OCI-LY3 (cell line): ENCODE results near the gene CACNA1C.

Experiments used
- H2AFZ ChIP-seq: fragments of 200-600, 300-600 bp; shearing (Covaris generic); 2 replicates; pipeline ENCODE4 v1.6.0; 2014; ENCODE audit warnings: antibody characterized with exemption, low read depth, low read length
- H3K27ac ChIP-seq: fragments of 200-600, 300-600 bp; sonication (generic); 2 replicates; pipeline ENCODE4 v1.5.1; 2014; ENCODE audit warnings: mild to moderate bottlenecking, low read length, moderate library complexity, mixed read lengths
- H3K27me3 ChIP-seq: fragments of 200-600, 300-600 bp; sonication (generic); 2 replicates; pipeline ENCODE4 v1.6.1; 2014; ENCODE audit warnings: low read depth, low read length, mixed read lengths
- H3K36me3 ChIP-seq: fragments of 200-600, 300-600 bp; sonication (generic); replicated peaks from 2 replicates; pipeline ENCODE3; 2014; ENCODE audit warnings: low read depth, low read length, mixed read lengths
- H3K4me1 ChIP-seq: fragments of 300-600, 200-600 bp; sonication (generic); 2 replicates; pipeline ENCODE4 v1.6.1; 2014; ENCODE audit warnings: low read length, mixed read lengths
- H3K4me2 ChIP-seq: fragments of 200-600, 300-600 bp; sonication (generic); 2 replicates; pipeline ENCODE4 v1.6.1; 2014; ENCODE audit warnings: low read length, mixed read lengths
- H3K4me3 ChIP-seq: fragments of 300-600, 200-600 bp; sonication (generic); 2 replicates; pipeline ENCODE4 v1.5.1; 2014; ENCODE audit warnings: antibody characterized with exemption, mild to moderate bottlenecking, low read length, moderate library complexity
- H3K79me2 ChIP-seq: fragments of 300-600, 200-600 bp; shearing (Covaris generic); 2 replicates; pipeline ENCODE4 v1.6.1; 2014; ENCODE audit warnings: mild to moderate bottlenecking, low read length, mixed read lengths
- H3K9ac ChIP-seq: fragments of 300-600, 200-600 bp; shearing (Covaris generic); 2 replicates; pipeline ENCODE4 v1.6.0; 2014; ENCODE audit warnings: mild to moderate bottlenecking, low read length, moderate library complexity
- H3K9me3 ChIP-seq: fragments of 200-600, 300-600 bp; shearing (Covaris generic); 2 replicates; pipeline ENCODE4 v1.6.1; 2014; ENCODE audit warnings: low read length, mixed read lengths; ENCODE audit not compliant: insufficient read depth
- H4K20me1 ChIP-seq: fragments of 200-600, 300-600 bp; sonication (generic); 2 replicates; pipeline ENCODE4 v1.6.1; 2016; ENCODE audit warnings: low read length, mixed read lengths; ENCODE audit not compliant: insufficient read depth
- EZH2phosphoT487 ChIP-seq: fragments of 200-600 bp; shearing (Covaris generic); IDR thresholded peaks from 2 replicates; pipeline ENCODE4 v1.6.1; 2018; ENCODE audit warnings: antibody characterized with exemption, mixed run types, low read depth
- TF ChIP-seq, protein P1 (sequence below): fragments of 200-600, 300-600 bp; sonication (generic); IDR thresholded peaks from 2 replicates; pipeline ENCODE4 v1.5.1; 2014; ENCODE audit warnings: antibody characterized with exemption, low read length, low read depth

The CACNA1C gene

DNA sequence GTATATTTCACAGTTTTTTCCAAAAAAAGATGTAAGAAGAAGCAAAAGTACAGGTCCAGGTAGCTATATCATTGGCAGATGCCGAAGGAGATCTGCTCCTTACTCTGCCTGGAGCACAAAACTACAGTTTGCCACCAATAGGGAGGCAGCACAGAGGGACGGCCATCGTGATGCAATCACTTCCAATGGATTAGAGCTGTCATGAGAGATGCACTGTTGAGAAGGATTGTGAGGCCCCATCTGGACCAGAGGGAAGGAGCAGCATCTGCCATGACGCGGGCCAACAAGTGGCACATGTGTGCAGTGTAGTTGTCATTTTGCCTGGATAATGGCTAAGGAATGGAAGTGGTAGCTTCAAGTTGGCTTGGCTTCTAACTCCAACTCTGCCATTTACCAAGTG, 423.2 kb downstream of the CACNA1C start:
- no peak overlapping the region for H3K27ac ChIP-seq
- H3K36me3 ChIP-seq = no peaks in the 10 kb centered on the region
- TF ChIP-seq EZH2phosphoT487 = no peak
- TF ChIP-seq, protein P1, sequence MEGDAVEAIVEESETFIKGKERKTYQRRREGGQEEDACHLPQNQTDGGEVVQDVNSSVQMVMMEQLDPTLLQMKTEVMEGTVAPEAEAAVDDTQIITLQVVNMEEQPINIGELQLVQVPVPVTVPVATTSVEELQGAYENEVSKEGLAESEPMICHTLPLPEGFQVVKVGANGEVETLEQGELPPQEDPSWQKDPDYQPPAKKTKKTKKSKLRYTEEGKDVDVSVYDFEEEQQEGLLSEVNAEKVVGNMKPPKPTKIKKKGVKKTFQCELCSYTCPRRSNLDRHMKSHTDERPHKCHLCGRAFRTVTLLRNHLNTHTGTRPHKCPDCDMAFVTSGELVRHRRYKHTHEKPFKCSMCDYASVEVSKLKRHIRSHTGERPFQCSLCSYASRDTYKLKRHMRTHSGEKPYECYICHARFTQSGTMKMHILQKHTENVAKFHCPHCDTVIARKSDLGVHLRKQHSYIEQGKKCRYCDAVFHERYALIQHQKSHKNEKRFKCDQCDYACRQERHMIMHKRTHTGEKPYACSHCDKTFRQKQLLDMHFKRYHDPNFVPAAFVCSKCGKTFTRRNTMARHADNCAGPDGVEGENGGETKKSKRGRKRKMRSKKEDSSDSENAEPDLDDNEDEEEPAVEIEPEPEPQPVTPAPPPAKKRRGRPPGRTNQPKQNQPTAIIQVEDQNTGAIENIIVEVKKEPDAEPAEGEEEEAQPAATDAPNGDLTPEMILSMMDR = no peak
- H3K9ac ChIP-seq = no peak overlapping the region
- no peak overlapping the region for H3K4me2 ChIP-seq
- H4K20me1 ChIP-seq = no peaks in the 10 kb centered on the region
- H3K4me3 ChIP-seq = no peak overlapping the region
- H3K9me3 ChIP-seq = no peaks in the 10 kb centered on the region
- no peak overlapping the region for H2AFZ ChIP-seq
- no peaks in the 10 kb centered on the region for H3K79me2 ChIP-seq
- peaks cover 8% of the 10 kb centered on the region; the same call in 1 of the 2 replicates for H3K27me3 ChIP-seq
- H3K4me1 ChIP-seq = peaks cover 7% of the 10 kb centered on the region

DNA sequence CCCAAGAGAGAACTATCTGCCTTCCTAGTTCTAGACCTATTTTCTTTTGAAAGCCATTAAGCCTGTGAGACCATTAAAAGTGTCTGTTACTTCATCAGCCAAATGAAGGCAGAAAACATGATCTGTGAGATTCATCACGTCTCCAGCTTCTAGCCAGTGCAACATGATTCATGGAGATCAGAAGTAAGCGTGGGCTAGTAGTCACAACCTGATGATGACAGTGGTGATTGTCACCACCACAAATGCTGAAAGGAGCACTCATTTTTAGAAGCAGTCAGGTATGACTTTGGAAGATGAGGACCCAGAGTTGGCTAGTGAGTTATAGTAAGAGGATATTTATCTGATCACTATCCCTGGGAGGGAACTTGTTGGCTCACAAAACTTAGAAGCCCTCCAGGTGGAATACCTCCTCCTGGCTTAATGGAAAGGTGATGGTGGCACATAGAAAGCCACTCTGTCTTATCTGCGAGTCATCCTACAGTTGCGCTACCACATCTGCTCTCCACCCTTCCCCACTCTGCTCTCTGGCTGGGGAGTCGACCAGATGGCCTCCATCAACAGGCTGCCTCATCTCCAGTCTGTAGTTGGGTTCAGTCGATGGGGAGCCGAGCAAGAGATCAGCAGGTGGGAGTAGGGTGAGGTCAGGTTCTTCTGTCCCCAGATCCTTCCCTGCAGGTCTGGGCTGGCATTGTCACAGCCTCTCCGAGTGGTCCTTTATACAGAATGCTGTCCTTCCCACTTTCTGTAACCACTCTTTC, 424.4 kb downstream of the CACNA1C start:
- H3K27ac ChIP-seq = no peak overlapping the region
- H3K79me2 ChIP-seq = no peaks in the 10 kb centered on the region
- H3K9me3 ChIP-seq = no peaks in the 10 kb centered on the region
- H2AFZ ChIP-seq = no peak overlapping the region
- peaks cover 12% of the 10 kb centered on the region for H3K4me1 ChIP-seq
- no peak overlapping the region for H3K4me3 ChIP-seq
- H4K20me1 ChIP-seq = no peaks in the 10 kb centered on the region
- TF ChIP-seq, protein P1 = no peak
- TF ChIP-seq EZH2phosphoT487 = no peak
- peaks cover 8% of the 10 kb centered on the region; the same call in 1 of the 2 replicates for H3K27me3 ChIP-seq
- H3K36me3 ChIP-seq = no peaks in the 10 kb centered on the region
- H3K9ac ChIP-seq = no peak overlapping the region
- H3K4me2 ChIP-seq = no peak overlapping the region

DNA sequence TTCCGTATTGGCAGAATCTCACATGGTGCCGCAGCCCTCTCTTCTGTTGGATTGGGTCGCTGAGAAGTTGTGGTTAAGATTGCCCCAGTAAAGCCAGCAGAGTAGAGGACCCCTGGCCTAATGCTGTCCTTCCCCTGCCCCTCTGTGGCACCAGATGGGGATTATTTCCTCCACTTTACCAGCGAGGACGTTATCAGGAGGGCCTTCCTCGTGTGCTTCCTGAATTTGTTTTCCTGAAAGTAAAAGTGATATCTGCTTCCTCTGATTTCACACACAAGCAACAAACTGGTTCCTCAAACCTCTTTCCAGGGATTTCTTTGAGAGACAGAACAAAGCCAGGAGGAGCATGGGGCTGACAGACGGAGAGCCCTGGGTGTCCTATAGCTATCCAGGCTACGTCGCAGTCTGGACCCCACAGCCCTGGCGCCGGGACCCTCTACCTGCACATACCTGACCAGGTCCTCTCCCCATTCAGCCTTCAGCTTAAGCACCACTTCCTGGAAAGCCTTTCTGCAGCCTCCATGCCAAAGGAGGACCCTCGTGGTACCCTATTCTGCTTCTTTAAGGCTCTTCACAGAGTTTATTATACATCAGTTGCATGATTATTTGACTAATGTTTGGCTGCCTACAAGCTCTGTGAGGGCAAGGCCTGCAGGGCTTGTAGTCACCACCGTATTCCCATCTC, 427.2 kb downstream of the CACNA1C start:
- Histone ChIP-seq H3K9ac (no peak overlapping the region), H2AFZ (no peak overlapping the region), H4K20me1 (no peaks in the 10 kb centered on the region), H3K79me2 (no peaks in the 10 kb centered on the region), H3K4me2 (no peak overlapping the region), H3K4me3 (no peak overlapping the region), H3K27ac (no peak overlapping the region), H3K4me1 (peaks cover 12% of the 10 kb centered on the region), H3K27me3 (peaks cover 8% of the 10 kb centered on the region; the same call in 1 of the 2 replicates), H3K36me3 (no peaks in the 10 kb centered on the region), H3K9me3 (no peaks in the 10 kb centered on the region)
- no peak for TF ChIP-seq EZH2phosphoT487
- TF ChIP-seq, protein P1 = no peak

DNA sequence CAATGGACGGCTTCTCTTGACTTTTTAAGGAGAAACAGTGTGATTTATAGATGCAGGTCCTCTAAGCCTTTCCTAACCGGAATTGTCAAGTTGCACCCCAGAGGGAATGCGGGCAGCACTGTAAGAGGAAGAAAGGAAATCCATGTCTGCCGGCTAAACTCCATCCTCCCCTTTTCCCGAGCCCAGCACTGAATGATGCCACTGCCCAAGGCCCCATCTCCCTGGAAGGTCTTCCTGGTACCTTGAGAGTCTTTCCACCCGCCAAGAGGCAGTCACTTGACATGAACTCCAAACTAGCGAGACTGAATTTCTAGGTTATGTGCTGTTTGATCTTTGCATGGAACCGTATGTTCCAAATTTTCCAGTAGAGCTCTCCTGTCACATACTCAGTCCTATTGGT, 428.6 kb downstream of the CACNA1C start:
- Histone ChIP-seq H3K4me1 (peaks cover 12% of the 10 kb centered on the region), H4K20me1 (no peaks in the 10 kb centered on the region), H3K27me3 (peaks cover 8% of the 10 kb centered on the region; the same call in 1 of the 2 replicates), H2AFZ (no peak overlapping the region), H3K4me3 (no peak overlapping the region), H3K79me2 (no peaks in the 10 kb centered on the region), H3K9me3 (no peaks in the 10 kb centered on the region), H3K9ac (no peak overlapping the region), H3K4me2 (peak overlapping the region; percentile 22; the same call in 1 of the 2 replicates), H3K36me3 (no peaks in the 10 kb centered on the region), H3K27ac (no peak overlapping the region)
- TF ChIP-seq, protein P1 = no peak
- no peak for TF ChIP-seq EZH2phosphoT487
